Heart left ventricle (tissue), 16 donors: ENCODE data around the gene PACS1. TPM values are rescaled to one million over a fixed set of nuclear protein-coding genes. Genes with fewer than 3 reads are reported as not detected.

Experiments
- ATAC-seq, 4 donors: fragments of 200-7000 bp; cut with Tn5 transposase; one replicate each; pipeline ENCODE4 v1.9.1; 2020 to 2022; ENCODE audit warnings: moderate library complexity in 4 of 4, mild to moderate bottlenecking in 3 of 4, moderate number of reproducible peaks in 1 of 4
- DNase-seq, 5 donors: peaks; one replicate each; pipeline ENCODE4 v3.0.0-alpha.2; 2020
- H3K27ac ChIP-seq, 12 donors: fragments of 200-600 bp; sonication (generic) in 4 of 12; one replicate each; pipeline versions ENCODE4 v1.5.0 to v1.8.0; 2016 to 2022; ENCODE audit warnings: mild to moderate bottlenecking in 2 of 12
- H3K27me3 ChIP-seq, 9 donors: fragments of 200-600 bp; sonication (generic) in 2 of 9; one replicate each; pipeline versions ENCODE4 v1.5.1 to v1.8.0; 2016 to 2022; ENCODE audit warnings: mild to moderate bottlenecking in 3 of 9
- H3K36me3 ChIP-seq, 9 donors: fragments of 200-600 bp; sonication (generic) in 2 of 9; one replicate each; pipeline versions ENCODE4 v1.5.0 to v1.8.0; 2018 to 2022; ENCODE audit warnings: mild to moderate bottlenecking in 2 of 9
- H3K4me1 ChIP-seq, 12 donors: fragments of 200-600 bp; sonication (generic) in 4 of 12; one replicate each; pipeline versions ENCODE4 v1.5.0 to v1.8.0; 2016 to 2022; ENCODE audit warnings: mild to moderate bottlenecking in 3 of 12
- H3K4me3 ChIP-seq, 12 donors: fragments of 200-600 bp; sonication (generic) in 4 of 12; one replicate each; pipeline versions ENCODE4 v1.5.0 to v1.8.0; 2017 to 2022; ENCODE audit warnings: mild to moderate bottlenecking in 9 of 12, moderate library complexity in 4 of 12
- H3K9me3 ChIP-seq, 12 donors: fragments of 200-600 bp; sonication (generic) in 4 of 12; one replicate each; pipeline versions ENCODE4 v1.5.0 to v1.8.0; 2016 to 2022; ENCODE audit warnings: mild to moderate bottlenecking in 1 of 12
- POLR2A ChIP-seq, 2 donors: fragments of 450-650 bp; IDR thresholded peaks; one replicate each; pipeline ENCODE4 v1.6.1; 2017; ENCODE audit warnings: antibody characterized with exemption in 2 of 2, mild to moderate bottlenecking in 2 of 2, moderate library complexity in 2 of 2
- WGBS, 4 donors: extraction: QIAGEN DNeasy Blood & Tissue Kit in 2 of 4; methylation state at CpG; one replicate each; pipeline versions ENCODE4 v1.1.5 to v1.1.7; 2013 to 2018; 5-methylcytosine and 5-hydroxymethylcytosine counted together
- intact Hi-C, 10 donors: fragments of 100-400 bp; cut with DNase I; formaldehyde crosslinking; loops; one replicate each; pipeline versions ENCODE4 v1.11.1 to v1.14.2; 2022
- polyA plus RNA-seq, 2 donors: library from polyadenylated mRNA; stranded (reverse); fragments of 200-250 nt; gene quantifications; one replicate each; pipeline ENCODE4 v1.2.3, GENCODE V29; 2013
- total RNA-seq, 9 donors: library from RNA; depleted of rRNA in 2 of 9; stranded (reverse); fragments of >200 nt in 2 of 9; fragmentation: NEBNext Ultra II Directional in 3 of 9; extraction: Animal tissue kit (Norgen Biotek cat#: 25700) in 3 of 9; gene quantifications; one replicate each; pipeline versions ENCODE4 v1.1.0 to v1.2.4, GENCODE V29; 2016 to 2023
- TF ChIP-seq, protein P1 (sequence below), 12 donors: fragments of 200-600 bp; sonication (generic) in 4 of 12; IDR thresholded peaks; one replicate each; pipeline versions ENCODE4 v1.5.0 to v1.8.0; 2018 to 2022; ENCODE audit warnings: antibody characterized with exemption in 12 of 12, mild to moderate bottlenecking in 5 of 12
- donor health status: ischemic (EF 13 %, LVEDD 7.1; RV severe dilation, severe dysfunction).
- donor health status: healthy with polysubstance abuse.
- donor health status: DM: no; HTN: yes; CAD: no.
- donor health status: DM: no; HTN: no; CAD: no.
- donor health status: ischemic (EF 25% LVEDD 6.9; RV normal size, moderate dysfunction).
- donor health status: ischemic (EF 25% LVEDD 5.7; RV mildly dilated, moderate dysfunction).
- donor health status: healthy.
- donor health status: DM: yes; HTN: yes; CAD: no.
- donor health status: ischemic (EF 35%, LVEDD 5.7; RV mildly dilated, moderate dysfunction).
- donor health status: nonischemic (EF 11% LVEDD 7.7; RV severe dilation, severe dysfunction).
- donor health status: DM: yes; HTN: yes; CAD: no.
- donor health status: PGD.
- donor health status: ischemic (EF 29% LVEDD 5.4; RV normal size, mild dysfunction).
- donor health status: nonischemic (EF 23%, LVEDD 6.1; RV moderate dilation, normal function).

PACS1 gene
- total and polyA plus RNA-seq, 11 donors: 30.6 to 151 (median 89.8) TPM

DNA sequence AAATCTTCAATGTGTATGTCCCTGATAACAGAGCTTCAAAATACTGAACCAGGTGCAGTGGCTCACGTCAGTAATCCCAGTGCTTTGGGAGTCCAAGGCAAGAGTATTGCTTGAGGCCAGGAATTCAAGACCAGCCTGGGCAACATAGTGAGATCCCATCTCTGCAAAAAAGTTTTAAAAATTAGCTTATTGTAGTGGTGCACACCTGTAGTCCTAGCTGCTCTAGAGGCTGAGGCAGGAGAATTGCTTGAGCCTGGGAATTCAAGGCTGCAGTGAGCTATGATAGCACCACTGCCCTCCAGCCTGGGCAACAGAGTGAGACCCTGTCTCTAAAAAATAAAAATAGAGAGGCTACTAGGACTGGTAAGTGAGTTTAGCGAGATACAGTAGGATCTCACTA, 84.0 kb downstream of the PACS1 start:
- H3K9me3 ChIP-seq: no peaks in the 10 kb centered on the region
- no peak overlapping the region for H3K27ac ChIP-seq
- TF ChIP-seq, protein P1, sequence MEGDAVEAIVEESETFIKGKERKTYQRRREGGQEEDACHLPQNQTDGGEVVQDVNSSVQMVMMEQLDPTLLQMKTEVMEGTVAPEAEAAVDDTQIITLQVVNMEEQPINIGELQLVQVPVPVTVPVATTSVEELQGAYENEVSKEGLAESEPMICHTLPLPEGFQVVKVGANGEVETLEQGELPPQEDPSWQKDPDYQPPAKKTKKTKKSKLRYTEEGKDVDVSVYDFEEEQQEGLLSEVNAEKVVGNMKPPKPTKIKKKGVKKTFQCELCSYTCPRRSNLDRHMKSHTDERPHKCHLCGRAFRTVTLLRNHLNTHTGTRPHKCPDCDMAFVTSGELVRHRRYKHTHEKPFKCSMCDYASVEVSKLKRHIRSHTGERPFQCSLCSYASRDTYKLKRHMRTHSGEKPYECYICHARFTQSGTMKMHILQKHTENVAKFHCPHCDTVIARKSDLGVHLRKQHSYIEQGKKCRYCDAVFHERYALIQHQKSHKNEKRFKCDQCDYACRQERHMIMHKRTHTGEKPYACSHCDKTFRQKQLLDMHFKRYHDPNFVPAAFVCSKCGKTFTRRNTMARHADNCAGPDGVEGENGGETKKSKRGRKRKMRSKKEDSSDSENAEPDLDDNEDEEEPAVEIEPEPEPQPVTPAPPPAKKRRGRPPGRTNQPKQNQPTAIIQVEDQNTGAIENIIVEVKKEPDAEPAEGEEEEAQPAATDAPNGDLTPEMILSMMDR (IDR thresholded peaks at IDR 0.05): no peak
- no peak for TF ChIP-seq POLR2A (IDR thresholded peaks at IDR 0.05)
- H3K4me3 ChIP-seq: no peak overlapping the region
- ATAC-seq: no peak
- H3K36me3 ChIP-seq: no peaks in the 10 kb centered on the region
- H3K27me3 ChIP-seq: no peaks in the 10 kb centered on the region
- intact Hi-C loops: no loop called here
- 97 to 98% (median 97%) methylated on average over 2 of the region's 2 CpGs for WGBS, 4 donors
- no peak for DNase-seq
- peaks cover 0 to 25% (median 13%) of the 10 kb centered on the region in 12 donors for H3K4me1 ChIP-seq

DNA sequence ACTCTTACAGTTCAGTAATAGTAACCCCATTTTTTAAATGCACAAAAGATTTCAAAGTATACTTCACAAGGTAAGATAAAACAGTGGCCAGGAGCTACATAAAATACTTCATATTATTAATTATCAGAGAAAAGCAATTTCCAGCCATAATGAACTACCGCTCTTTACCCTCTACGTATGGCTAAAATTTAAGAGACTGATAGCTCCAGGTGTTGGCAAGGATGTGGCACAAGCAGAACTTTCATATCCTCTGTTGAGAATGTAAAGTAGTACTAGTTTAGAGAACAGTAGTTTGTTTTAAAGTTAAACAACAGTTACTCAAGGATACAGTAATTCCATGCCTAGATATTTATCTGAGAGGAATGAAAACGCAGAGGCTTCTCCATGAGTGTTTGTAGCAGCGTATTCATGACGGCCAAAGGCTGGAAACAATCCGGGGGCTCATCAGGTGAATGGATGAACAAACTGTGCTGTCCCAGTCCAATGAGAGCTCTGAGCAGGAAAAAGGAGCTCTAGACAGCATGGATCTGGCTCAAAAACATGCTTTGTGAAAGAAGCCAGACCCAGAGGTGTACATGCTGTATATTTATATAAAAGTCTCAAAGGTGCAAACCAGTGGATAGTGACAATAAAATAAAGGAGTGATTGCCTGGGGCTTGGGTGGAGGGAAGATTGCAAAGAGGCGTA, 85.5 kb downstream of the PACS1 start:
- no peaks in the 10 kb centered on the region for H3K36me3 ChIP-seq
- H3K27ac ChIP-seq: no peak overlapping the region
- intact Hi-C loops: no loop called here
- H3K4me1 ChIP-seq: peaks cover 0 to 26% (median 9%) of the 10 kb centered on the region in 12 donors
- no peak for DNase-seq
- 94 to 97% (median 95%) methylated on average over 7 of the region's 7 CpGs for WGBS, 4 donors
- H3K9me3 ChIP-seq: no peaks in the 10 kb centered on the region
- no peak overlapping the region for H3K4me3 ChIP-seq
- H3K27me3 ChIP-seq: no peaks in the 10 kb centered on the region
- TF ChIP-seq, protein P1 (IDR thresholded peaks at IDR 0.05): no peak
- no peak for TF ChIP-seq POLR2A (IDR thresholded peaks at IDR 0.05)
- ATAC-seq: no peak

DNA sequence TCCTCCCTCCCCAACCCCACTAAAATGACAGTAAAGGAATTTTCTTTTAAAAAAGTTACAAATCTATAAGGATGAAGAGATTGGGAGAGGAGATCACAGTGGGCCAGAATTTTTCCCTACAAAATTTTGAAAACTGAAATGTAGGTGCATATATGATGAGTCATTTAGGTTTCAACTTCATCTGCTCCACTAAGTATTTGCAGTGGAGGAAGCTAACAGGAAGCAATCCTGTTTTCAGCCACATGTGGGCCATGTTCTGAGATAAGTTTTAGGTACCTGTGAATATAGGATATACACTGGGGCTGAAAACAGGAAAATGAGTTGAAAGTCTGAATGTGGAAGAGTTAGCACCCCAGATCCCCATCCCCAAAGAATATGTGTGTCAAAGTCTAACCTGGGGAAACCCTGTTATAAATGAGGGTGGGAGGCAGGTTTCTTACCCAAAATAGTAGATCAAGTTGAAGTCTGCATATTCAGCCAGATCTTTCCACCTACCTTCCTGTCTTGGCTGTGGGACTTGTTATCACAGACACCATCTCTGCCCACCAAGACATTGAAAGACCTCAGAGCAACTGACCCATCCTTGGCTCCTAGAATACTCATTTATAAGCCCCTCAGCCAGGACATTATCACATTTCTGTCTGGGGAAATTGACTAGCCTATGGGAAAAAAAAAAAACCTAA, 87.3 kb downstream of the PACS1 start:
- intact Hi-C loops: no loop called here
- Histone ChIP-seq H3K9me3 (no peaks in the 10 kb centered on the region), H3K4me1 (peaks cover 0 to 19% (median 6%) of the 10 kb centered on the region in 12 donors), H3K36me3 (no peaks in the 10 kb centered on the region), H3K4me3 (no peak overlapping the region), H3K27me3 (no peaks in the 10 kb centered on the region), H3K27ac (no peak overlapping the region)
- TF ChIP-seq POLR2A (IDR thresholded peaks at IDR 0.05): no peak
- TF ChIP-seq, protein P1 (IDR thresholded peaks at IDR 0.05): no peak
- DNase-seq (no peak), ATAC-seq (no peak)

DNA sequence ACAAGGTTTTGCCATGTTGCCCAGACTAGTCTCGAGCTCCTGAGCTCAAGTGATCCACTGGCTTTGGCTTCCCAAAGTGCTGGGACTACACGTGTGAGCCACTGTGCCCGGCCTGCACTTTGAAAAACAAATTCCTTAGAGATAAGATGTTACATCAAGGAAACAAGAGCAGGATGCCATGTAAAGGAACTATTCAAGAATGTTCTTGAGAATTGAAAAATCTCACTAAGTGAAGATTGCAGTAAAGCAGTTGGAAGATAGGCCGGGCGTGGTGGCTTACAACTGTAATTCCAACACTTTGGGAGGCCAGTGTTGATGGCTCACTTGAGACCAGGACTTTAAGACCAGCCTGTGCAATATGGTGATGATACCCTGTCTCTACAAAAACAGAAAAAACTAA, 88.1 kb downstream of the PACS1 start:
- intact Hi-C loops: no loop called here
- no peaks in the 10 kb centered on the region for H3K36me3 ChIP-seq
- TF ChIP-seq, protein P1 (IDR thresholded peaks at IDR 0.05): no peak
- no peak for TF ChIP-seq POLR2A (IDR thresholded peaks at IDR 0.05)
- H3K4me1 ChIP-seq: peaks cover 0 to 20% (median 6%) of the 10 kb centered on the region in 12 donors
- DNase-seq: no peak
- no peak overlapping the region for H3K27ac ChIP-seq
- H3K27me3 ChIP-seq: no peaks in the 10 kb centered on the region
- 82 to 93% (median 89%) methylated on average over 5 of the region's 5 CpGs for WGBS, 4 donors
- H3K9me3 ChIP-seq: no peaks in the 10 kb centered on the region
- H3K4me3 ChIP-seq: no peak overlapping the region
- ATAC-seq: no peak
